ENCODE measurements around the gene IGSF21. TPM values are rescaled to one million over a fixed set of nuclear protein-coding genes. Genes with fewer than 3 reads are reported as not detected.

Gene IGSF21
- total and polyA plus RNA-seq, 4 donors: 0.95 to 10.1 (median 3.8) TPM

GRCh38 chr1:18237371-18237770 is 129.8 kb downstream of the IGSF21 start:
- intact Hi-C loops (cut with DNase I): no loop called here
- Histone ChIP-seq H3K4me1 (ENCODE audit: control insufficient read depth in 1 of 2, insufficient read depth in 2 of 2, low read length in 2 of 2) (no peaks in the 10 kb centered on the region), H3K27ac (ENCODE audit: low read depth in 1 of 2, low read length in 2 of 2) (no peak overlapping the region), H3K4me3 (ENCODE audit: low read length in 2 of 2) (no peak overlapping the region), H3K9me3 (ENCODE audit: control insufficient read depth, low read length) (peaks cover 4% of the 10 kb centered on the region), H3K36me3 (ENCODE audit: control insufficient read depth in 1 of 2, insufficient read depth in 2 of 2, low read length in 1 of 2) (no peaks in the 10 kb centered on the region), H3K27me3 (ENCODE audit: control insufficient read depth in 1 of 2, insufficient read depth in 2 of 2, low read length in 1 of 2) (no peaks in the 10 kb centered on the region)
- WGBS, 2 donors: 61 to 62% methylated on average over 9 of the region's 9 CpGs
- DNase-seq (no peak), ATAC-seq (ENCODE audit: low FRiP score) (no peak)

- intact Hi-C loops (cut with DNase I): no loop called here
- no peaks in the 10 kb centered on the region for H3K27me3 ChIP-seq (ENCODE audit: control insufficient read depth in 1 of 2, insufficient read depth in 2 of 2, low read length in 1 of 2)
Observed at GRCh38 chr1:18238190-18238589, 130.6 kb downstream of the IGSF21 start.

GRCh38 chr1:18239671-18240070 is 132.1 kb downstream of the IGSF21 start:
- no peaks in the 10 kb centered on the region for H3K27me3 ChIP-seq (ENCODE audit: control insufficient read depth in 1 of 2, insufficient read depth in 2 of 2, low read length in 1 of 2)
- no peaks in the 10 kb centered on the region for H3K36me3 ChIP-seq (ENCODE audit: control insufficient read depth in 1 of 2, insufficient read depth in 2 of 2, low read length in 1 of 2)
- ATAC-seq (ENCODE audit: low FRiP score): no peak
- H3K4me3 ChIP-seq (ENCODE audit: low read length in 2 of 2): no peak overlapping the region
- intact Hi-C loops (cut with DNase I): no loop called here
- H3K9me3 ChIP-seq (ENCODE audit: control insufficient read depth, low read length): peaks cover 3% of the 10 kb centered on the region
- no peak overlapping the region for H3K27ac ChIP-seq (ENCODE audit: low read depth in 1 of 2, low read length in 2 of 2)
- DNase-seq: no peak
- WGBS, 2 donors: 53 to 61% methylated on average over 4 of the region's 4 CpGs
- H3K4me1 ChIP-seq (ENCODE audit: control insufficient read depth in 1 of 2, insufficient read depth in 2 of 2, low read length in 2 of 2): no peaks in the 10 kb centered on the region

More at GRCh38 chr1:18238190-18238589, 130.6 kb downstream of the IGSF21 start:
- DNase-seq (no peak), ATAC-seq (ENCODE audit: low FRiP score) (no peak)
- Histone ChIP-seq H3K9me3 (ENCODE audit: control insufficient read depth, low read length) (peaks cover 4% of the 10 kb centered on the region), H3K36me3 (ENCODE audit: control insufficient read depth in 1 of 2, insufficient read depth in 2 of 2, low read length in 1 of 2) (no peaks in the 10 kb centered on the region), H3K4me3 (ENCODE audit: low read length in 2 of 2) (no peak overlapping the region), H3K27ac (ENCODE audit: low read depth in 1 of 2, low read length in 2 of 2) (no peak overlapping the region), H3K4me1 (ENCODE audit: control insufficient read depth in 1 of 2, insufficient read depth in 2 of 2, low read length in 2 of 2) (no peaks in the 10 kb centered on the region)
- WGBS, 2 donors: 48 to 54% methylated on average over 5 of the region's 5 CpGs

- no peak overlapping the region for H3K27ac ChIP-seq (ENCODE audit: low read depth in 1 of 2, low read length in 2 of 2)
- no peaks in the 10 kb centered on the region for H3K4me1 ChIP-seq (ENCODE audit: control insufficient read depth in 1 of 2, insufficient read depth in 2 of 2, low read length in 2 of 2)
- ATAC-seq (ENCODE audit: low FRiP score) (no peak), DNase-seq (no peak)
- H3K9me3 ChIP-seq (ENCODE audit: control insufficient read depth, low read length): no peaks in the 10 kb centered on the region
- intact Hi-C loops (cut with DNase I): no loop called here
- WGBS, 2 donors: 16 to 18% methylated on average over 1 of the region's 1 CpG
- H3K4me3 ChIP-seq (ENCODE audit: low read length in 2 of 2): no peak overlapping the region
- no peaks in the 10 kb centered on the region for H3K36me3 ChIP-seq (ENCODE audit: control insufficient read depth in 1 of 2, insufficient read depth in 2 of 2, low read length in 1 of 2)
- H3K27me3 ChIP-seq (ENCODE audit: control insufficient read depth in 1 of 2, insufficient read depth in 2 of 2, low read length in 1 of 2): no peaks in the 10 kb centered on the region
Observed at GRCh38 chr1:18240906-18241305, 133.3 kb downstream of the IGSF21 start.

GRCh38 chr1:18241891-18242290 is 134.3 kb downstream of the IGSF21 start:
- no peaks in the 10 kb centered on the region for H3K27me3 ChIP-seq (ENCODE audit: control insufficient read depth in 1 of 2, insufficient read depth in 2 of 2, low read length in 1 of 2)
- intact Hi-C loops (cut with DNase I): no loop called here
- ATAC-seq (ENCODE audit: low FRiP score) (no peak), DNase-seq (no peak)
- no peaks in the 10 kb centered on the region for H3K9me3 ChIP-seq (ENCODE audit: control insufficient read depth, low read length)
- H3K4me3 ChIP-seq (ENCODE audit: low read length in 2 of 2): no peak overlapping the region
- H3K27ac ChIP-seq (ENCODE audit: low read depth in 1 of 2, low read length in 2 of 2): no peak overlapping the region
- 55 to 56% methylated on average over 7 of the region's 7 CpGs for WGBS, 2 donors
- H3K4me1 ChIP-seq (ENCODE audit: control insufficient read depth in 1 of 2, insufficient read depth in 2 of 2, low read length in 2 of 2): no peaks in the 10 kb centered on the region
- H3K36me3 ChIP-seq (ENCODE audit: control insufficient read depth in 1 of 2, insufficient read depth in 2 of 2, low read length in 1 of 2): no peaks in the 10 kb centered on the region

- WGBS, 2 donors: 66 to 73% methylated on average over 10 of the region's 10 CpGs
- intact Hi-C loops (cut with DNase I): no loop called here
- no peaks in the 10 kb centered on the region for H3K27me3 ChIP-seq (ENCODE audit: control insufficient read depth in 1 of 2, insufficient read depth in 2 of 2, low read length in 1 of 2)
Observed at GRCh38 chr1:18243503-18244175, 136.0 kb downstream of the IGSF21 start.

DNA sequence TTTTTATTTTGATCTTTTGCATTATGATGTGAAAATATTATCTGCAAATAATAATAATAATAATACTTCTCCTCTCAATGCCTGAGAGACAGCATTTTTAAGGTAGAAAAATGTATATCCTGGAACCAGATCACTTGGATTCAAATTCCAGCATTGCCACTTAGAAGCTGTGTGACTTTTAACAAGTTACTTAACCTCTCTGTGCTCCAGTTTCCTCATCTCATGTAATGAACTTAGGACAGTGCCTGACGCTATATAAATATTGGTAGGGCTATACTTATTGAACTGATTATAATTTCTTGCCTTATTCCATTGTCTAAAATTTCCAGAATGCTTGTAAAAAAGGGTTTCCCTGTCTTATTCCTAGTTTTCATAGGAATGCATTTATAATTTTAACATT is 137.2 kb downstream of the IGSF21 start:
- 60 to 66% methylated on average over 1 of the region's 1 CpG for WGBS, 2 donors
- DNase-seq: no peak
- Histone ChIP-seq H3K36me3 (ENCODE audit: control insufficient read depth in 1 of 2, insufficient read depth in 2 of 2, low read length in 1 of 2) (no peaks in the 10 kb centered on the region), H3K9me3 (ENCODE audit: control insufficient read depth, low read length) (no peaks in the 10 kb centered on the region), H3K4me3 (ENCODE audit: low read length in 2 of 2) (no peak overlapping the region), H3K4me1 (ENCODE audit: control insufficient read depth in 1 of 2, insufficient read depth in 2 of 2, low read length in 2 of 2) (no peaks in the 10 kb centered on the region), H3K27me3 (ENCODE audit: control insufficient read depth in 1 of 2, insufficient read depth in 2 of 2, low read length in 1 of 2) (no peaks in the 10 kb centered on the region), H3K27ac (ENCODE audit: low read depth in 1 of 2, low read length in 2 of 2) (no peak overlapping the region)
- intact Hi-C loops (cut with DNase I): no loop called here
- no peak for ATAC-seq (ENCODE audit: low FRiP score)

More at GRCh38 chr1:18243503-18244175, 136.0 kb downstream of the IGSF21 start:
- ATAC-seq (ENCODE audit: low FRiP score) (no peak), DNase-seq (no peak)
- no peak overlapping the region for H3K4me3 ChIP-seq (ENCODE audit: low read length in 2 of 2)
- H3K4me1 ChIP-seq (ENCODE audit: control insufficient read depth in 1 of 2, insufficient read depth in 2 of 2, low read length in 2 of 2): no peaks in the 10 kb centered on the region
- no peak overlapping the region for H3K27ac ChIP-seq (ENCODE audit: low read depth in 1 of 2, low read length in 2 of 2)
- H3K9me3 ChIP-seq (ENCODE audit: control insufficient read depth, low read length): no peaks in the 10 kb centered on the region
- no peaks in the 10 kb centered on the region for H3K36me3 ChIP-seq (ENCODE audit: control insufficient read depth in 1 of 2, insufficient read depth in 2 of 2, low read length in 1 of 2)

DNA sequence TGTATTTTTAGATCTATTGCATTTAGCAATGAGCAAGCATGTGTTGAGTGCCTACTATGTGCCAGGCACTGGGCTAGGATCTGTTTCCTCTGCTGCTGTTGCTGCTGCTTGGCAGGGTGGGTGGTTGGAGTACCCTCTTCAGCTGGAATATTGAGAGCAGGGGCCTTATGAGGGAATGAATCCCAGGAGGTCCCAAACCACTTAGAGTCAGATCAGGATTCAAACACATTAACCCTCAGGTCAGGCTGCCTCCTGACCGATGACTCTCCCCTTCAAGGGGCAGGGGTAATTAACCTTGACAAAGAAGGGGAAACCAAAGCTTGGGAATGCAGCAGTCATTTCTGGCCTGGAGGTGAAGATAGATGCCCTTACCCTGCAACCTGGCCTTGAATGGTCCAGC is 138.0 kb downstream of the IGSF21 start:
- WGBS, 2 donors: 7 to 10% methylated on average over 1 of the region's 1 CpG
- Histone ChIP-seq H3K4me1 (ENCODE audit: control insufficient read depth in 1 of 2, insufficient read depth in 2 of 2, low read length in 2 of 2) (no peaks in the 10 kb centered on the region), H3K4me3 (ENCODE audit: low read length in 2 of 2) (no peak overlapping the region), H3K9me3 (ENCODE audit: control insufficient read depth, low read length) (no peaks in the 10 kb centered on the region), H3K27ac (ENCODE audit: low read depth in 1 of 2, low read length in 2 of 2) (no peak overlapping the region), H3K36me3 (ENCODE audit: control insufficient read depth in 1 of 2, insufficient read depth in 2 of 2, low read length in 1 of 2) (no peaks in the 10 kb centered on the region), H3K27me3 (ENCODE audit: control insufficient read depth in 1 of 2, insufficient read depth in 2 of 2, low read length in 1 of 2) (no peaks in the 10 kb centered on the region)
- no peak for DNase-seq
- intact Hi-C loops (cut with DNase I): no loop called here
- no peak for ATAC-seq (ENCODE audit: low FRiP score)

- ATAC-seq (ENCODE audit: low FRiP score): no peak
- H3K27me3 ChIP-seq (ENCODE audit: control insufficient read depth in 1 of 2, insufficient read depth in 2 of 2, low read length in 1 of 2): no peaks in the 10 kb centered on the region
- 77 to 81% methylated on average over 6 of the region's 6 CpGs for WGBS, 2 donors
Observed at GRCh38 chr1:18246543-18246942, 138.9 kb downstream of the IGSF21 start.

More at GRCh38 chr1:18246543-18246942, 138.9 kb downstream of the IGSF21 start:
- H3K36me3 ChIP-seq (ENCODE audit: control insufficient read depth in 1 of 2, insufficient read depth in 2 of 2, low read length in 1 of 2): no peaks in the 10 kb centered on the region
- H3K4me3 ChIP-seq (ENCODE audit: low read length in 2 of 2): no peak overlapping the region
- H3K27ac ChIP-seq (ENCODE audit: low read depth in 1 of 2, low read length in 2 of 2): no peak overlapping the region
- intact Hi-C loops (cut with DNase I): no loop called here
- DNase-seq: no peak
- H3K9me3 ChIP-seq (ENCODE audit: control insufficient read depth, low read length): peaks cover 2% of the 10 kb centered on the region
- no peaks in the 10 kb centered on the region for H3K4me1 ChIP-seq (ENCODE audit: control insufficient read depth in 1 of 2, insufficient read depth in 2 of 2, low read length in 2 of 2)

All from aorta (tissue), 5 donors.